HG02885 (cell line): ENCODE measurements around the gene ERCC6.

ENCODE experiments used
- ATAC-seq: cut with Tn5 transposase; IDR thresholded peaks from one replicate; pipeline ENCODE4 v1.9.1; 2021; ENCODE audit warnings: mild to moderate bottlenecking; ENCODE audit not compliant: unreplicated experiment, poor library complexity

The ERCC6 gene

GRCh38 chr10:49516216-49516970, 22.5 kb downstream of the ERCC6 start:
- ATAC-seq: no peak

GRCh38 chr10:49512121-49512809, 26.7 kb downstream of the ERCC6 start:
- peak; percentile 53 for ATAC-seq

GRCh38 chr10:49509771-49510303, 29.1 kb downstream of the ERCC6 start:
- ATAC-seq: no peak

- ATAC-seq: peak; percentile 18
Measured at GRCh38 chr10:49508654-49509053, 30.3 kb downstream of the ERCC6 start.

GRCh38 chr10:49508249-49508648, 30.7 kb downstream of the ERCC6 start:
- peak; percentile 63 for ATAC-seq

- no peak for ATAC-seq
Measured at GRCh38 chr10:49505589-49505988, 33.3 kb downstream of the ERCC6 start.

GRCh38 chr10:49505076-49505475, 33.8 kb downstream of the ERCC6 start:
- ATAC-seq: no peak

- no peak for ATAC-seq
Measured at GRCh38 chr10:49504528-49504927, 34.4 kb downstream of the ERCC6 start.

- ATAC-seq: no peak
Measured at GRCh38 chr10:49502358-49502757, 36.6 kb downstream of the ERCC6 start.

GRCh38 chr10:49500412-49500811, 38.5 kb downstream of the ERCC6 start:
- ATAC-seq: no peak

- ATAC-seq: no peak
Measured at GRCh38 chr10:49499305-49499851, 39.5 kb downstream of the ERCC6 start.

GRCh38 chr10:49498425-49498824, 40.5 kb downstream of the ERCC6 start:
- no peak for ATAC-seq

GRCh38 chr10:49497358-49497757, 41.6 kb downstream of the ERCC6 start:
- no peak for ATAC-seq

- no peak for ATAC-seq
Measured at GRCh38 chr10:49488056-49488717, 50.7 kb downstream of the ERCC6 start.

- ATAC-seq: no peak
Measured at GRCh38 chr10:49486738-49487137, 52.2 kb downstream of the ERCC6 start.

GRCh38 chr10:49486009-49486408, 52.9 kb downstream of the ERCC6 start:
- no peak for ATAC-seq

- no peak for ATAC-seq
Measured at GRCh38 chr10:49484486-49485235, 54.3 kb downstream of the ERCC6 start.

- no peak for ATAC-seq
Measured at GRCh38 chr10:49478819-49479218, 60.1 kb downstream of the ERCC6 start.

GRCh38 chr10:49474901-49475300, 64.0 kb downstream of the ERCC6 start:
- ATAC-seq: no peak

GRCh38 chr10:49471532-49471931, 67.4 kb downstream of the ERCC6 start:
- ATAC-seq: no peak
